Uterus (tissue), 4 donors: ENCODE data around the gene ATP8A2. TPM values are rescaled to one million over a fixed set of nuclear protein-coding genes. Genes with fewer than 3 reads are reported as not detected.

ENCODE experiments used
- DNase-seq, 2 donors: peaks; one replicate each; pipeline ENCODE4 v3.0.0-alpha.2; 2019 to 2020
- H3K27ac ChIP-seq, 2 donors: fragments of 200-600 bp; sonication (generic); 1 replicate in 1 of 2; 2 replicates in 1 of 2; pipeline ENCODE4 v1.5.1; 2016 to 2018
- H3K27me3 ChIP-seq, 2 donors: fragments of 200-600 bp; sonication (generic); one replicate each; pipeline ENCODE4 v1.5.1; 2018 to 2019; ENCODE audit warnings: control low read depth in 1 of 2
- H3K36me3 ChIP-seq, 2 donors: fragments of 200-600 bp; sonication (generic); one replicate each; pipeline ENCODE4 v1.5.1; 2019; ENCODE audit warnings: control low read depth in 1 of 2
- H3K4me1 ChIP-seq, 2 donors: fragments of 200-600 bp; sonication (generic); one replicate each; pipeline ENCODE4 v1.5.1; 2018 to 2019; ENCODE audit warnings: control low read depth in 1 of 2
- H3K4me3 ChIP-seq, 2 donors: fragments of 200-600 bp; sonication (generic); 1 replicate in 1 of 2; 2 replicates in 1 of 2; pipeline ENCODE4 v1.5.1; 2018 to 2019; ENCODE audit warnings: mild to moderate bottlenecking in 1 of 2
- H3K9me3 ChIP-seq, 2 donors: fragments of 200-600 bp; sonication (generic); one replicate each; pipeline ENCODE4 v1.5.1; 2019; ENCODE audit warnings: control low read depth in 1 of 2
- POLR2A ChIP-seq, 2 donors: fragments of 450-650 bp; IDR thresholded peaks; one replicate each; pipeline ENCODE4 v1.6.1; 2016; ENCODE audit warnings: antibody characterized with exemption in 2 of 2, mild to moderate bottlenecking in 1 of 2, moderate library complexity in 1 of 2
- intact Hi-C: fragments of 100-400 bp; cut with DNase I; formaldehyde crosslinking; loops from one replicate; pipeline ENCODE4 v1.15.1; 2023; ENCODE audit warnings: low total_unique reads
- total RNA-seq, 4 donors: library from RNA; depleted of rRNA in 3 of 4; stranded (reverse); fragments of >200 nt in 3 of 4; gene quantifications; one replicate each; pipeline versions ENCODE4 v1.1.0 to v1.2.4, GENCODE V29; 2014 to 2023
- TF ChIP-seq, protein P1 (sequence below), 4 experiments: fragments of 200-600 bp in 2 of 4; fragments of 450-650 bp in 2 of 4; sonication (generic) in 2 of 4; IDR thresholded peaks; one replicate each; pipeline ENCODE4 v1.5.1; 2016 to 2019; ENCODE audit warnings: antibody characterized with exemption in 4 of 4, mild to moderate bottlenecking in 2 of 4, moderate library complexity in 1 of 4
- donor health status: DM: yes; HTN: yes; CAD: no.

Gene ATP8A2
- total RNA-seq, 4 donors from 2014 or later, result 0.64 to 21.4 TPM; not detected in 2

DNA sequence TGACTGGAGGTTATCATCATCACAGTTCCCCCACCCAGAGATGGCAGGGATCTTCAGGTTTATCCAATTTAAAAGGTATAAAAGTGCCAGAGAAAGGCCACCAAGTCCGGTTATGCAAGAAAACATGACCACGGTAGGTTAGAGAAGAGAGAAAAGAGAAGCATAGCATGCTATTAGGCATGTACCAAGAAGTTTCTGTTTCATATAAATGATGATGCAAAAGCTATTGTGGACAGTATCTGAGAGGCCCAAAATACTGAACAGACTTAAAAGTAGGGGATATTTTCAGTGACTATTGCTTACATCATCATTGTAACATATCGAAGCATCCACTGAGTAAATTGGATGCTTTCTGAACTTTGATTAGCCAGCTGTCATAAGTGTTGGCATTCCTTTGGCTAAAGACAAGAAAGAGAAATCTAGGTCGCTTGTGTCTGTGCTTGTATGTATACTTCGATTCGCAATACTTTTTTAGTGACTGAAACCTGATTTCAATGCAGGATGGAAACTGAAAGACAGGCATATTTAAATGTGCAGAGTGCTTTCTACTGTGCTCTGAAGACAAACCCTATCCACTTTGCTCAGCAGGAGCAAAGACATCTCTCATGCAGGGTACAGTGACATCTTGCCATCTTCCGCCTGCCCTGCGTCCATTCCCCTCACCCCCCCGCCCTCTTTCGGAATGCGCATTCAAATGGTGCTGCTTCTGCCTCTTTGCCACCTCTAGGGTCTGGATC, 499.8 kb downstream of the ATP8A2 start:
- Histone ChIP-seq H3K27ac (no peak overlapping the region), H3K4me3 (no peak overlapping the region)
- TF ChIP-seq, protein P1, sequence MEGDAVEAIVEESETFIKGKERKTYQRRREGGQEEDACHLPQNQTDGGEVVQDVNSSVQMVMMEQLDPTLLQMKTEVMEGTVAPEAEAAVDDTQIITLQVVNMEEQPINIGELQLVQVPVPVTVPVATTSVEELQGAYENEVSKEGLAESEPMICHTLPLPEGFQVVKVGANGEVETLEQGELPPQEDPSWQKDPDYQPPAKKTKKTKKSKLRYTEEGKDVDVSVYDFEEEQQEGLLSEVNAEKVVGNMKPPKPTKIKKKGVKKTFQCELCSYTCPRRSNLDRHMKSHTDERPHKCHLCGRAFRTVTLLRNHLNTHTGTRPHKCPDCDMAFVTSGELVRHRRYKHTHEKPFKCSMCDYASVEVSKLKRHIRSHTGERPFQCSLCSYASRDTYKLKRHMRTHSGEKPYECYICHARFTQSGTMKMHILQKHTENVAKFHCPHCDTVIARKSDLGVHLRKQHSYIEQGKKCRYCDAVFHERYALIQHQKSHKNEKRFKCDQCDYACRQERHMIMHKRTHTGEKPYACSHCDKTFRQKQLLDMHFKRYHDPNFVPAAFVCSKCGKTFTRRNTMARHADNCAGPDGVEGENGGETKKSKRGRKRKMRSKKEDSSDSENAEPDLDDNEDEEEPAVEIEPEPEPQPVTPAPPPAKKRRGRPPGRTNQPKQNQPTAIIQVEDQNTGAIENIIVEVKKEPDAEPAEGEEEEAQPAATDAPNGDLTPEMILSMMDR (IDR thresholded peaks at IDR 0.05), result no peak
- TF ChIP-seq POLR2A (IDR thresholded peaks at IDR 0.05), result no peak

DNA sequence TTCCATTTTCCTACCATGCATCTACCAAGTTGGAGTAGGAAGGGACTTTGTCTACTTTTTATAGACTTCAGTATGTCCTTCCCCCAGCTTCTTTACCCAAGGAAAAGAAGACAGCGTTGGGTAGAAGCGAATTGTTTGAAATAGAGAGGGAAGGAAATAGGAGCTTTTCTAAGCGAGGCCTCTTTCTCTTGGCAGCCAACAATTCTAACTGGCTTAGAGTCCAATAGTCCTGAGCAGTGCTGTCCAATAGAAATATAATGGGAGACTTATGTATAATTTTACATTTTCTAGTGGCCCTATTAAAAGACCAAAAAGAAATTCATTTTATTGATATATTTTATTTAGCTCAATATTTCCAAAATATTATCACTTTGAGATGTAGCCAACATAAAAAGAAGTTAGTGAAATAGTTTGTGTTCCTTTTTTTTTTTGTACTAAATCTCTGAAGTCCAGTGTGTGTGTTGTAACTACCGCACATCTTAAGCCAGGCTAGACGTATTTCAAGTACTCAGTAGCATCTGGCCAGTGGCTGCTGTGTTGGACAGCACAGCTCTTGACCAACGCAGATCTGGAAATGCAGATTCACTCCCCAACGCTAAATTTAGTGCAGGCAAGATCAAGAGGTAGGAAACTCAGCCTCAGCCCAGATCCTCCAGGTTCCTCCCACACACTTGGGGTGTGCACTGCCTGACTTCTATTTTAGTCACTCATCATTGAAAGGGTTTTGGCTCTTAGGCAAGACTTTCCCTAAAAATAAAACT, 500.9 kb downstream of the ATP8A2 start:
- no peaks in the 10 kb centered on the region for H3K27me3 ChIP-seq
- DNase-seq, result no peak
- no peak overlapping the region for H3K27ac ChIP-seq
- no peaks in the 10 kb centered on the region for H3K36me3 ChIP-seq
- intact Hi-C loops, result no loop called here
- H3K4me3 ChIP-seq, result no peak overlapping the region
- H3K9me3 ChIP-seq, result no peaks in the 10 kb centered on the region
- no peaks in the 10 kb centered on the region for H3K4me1 ChIP-seq
- TF ChIP-seq, protein P1 (IDR thresholded peaks at IDR 0.05), result no peak
- no peak for TF ChIP-seq POLR2A (IDR thresholded peaks at IDR 0.05)

More for the DNA sequence above, 499.8 kb downstream of the ATP8A2 start:
- intact Hi-C loops, result no loop called here
- no peaks in the 10 kb centered on the region for H3K27me3 ChIP-seq
- no peaks in the 10 kb centered on the region for H3K4me1 ChIP-seq
- no peaks in the 10 kb centered on the region for H3K36me3 ChIP-seq
- no peaks in the 10 kb centered on the region for H3K9me3 ChIP-seq
- no peak for DNase-seq

DNA sequence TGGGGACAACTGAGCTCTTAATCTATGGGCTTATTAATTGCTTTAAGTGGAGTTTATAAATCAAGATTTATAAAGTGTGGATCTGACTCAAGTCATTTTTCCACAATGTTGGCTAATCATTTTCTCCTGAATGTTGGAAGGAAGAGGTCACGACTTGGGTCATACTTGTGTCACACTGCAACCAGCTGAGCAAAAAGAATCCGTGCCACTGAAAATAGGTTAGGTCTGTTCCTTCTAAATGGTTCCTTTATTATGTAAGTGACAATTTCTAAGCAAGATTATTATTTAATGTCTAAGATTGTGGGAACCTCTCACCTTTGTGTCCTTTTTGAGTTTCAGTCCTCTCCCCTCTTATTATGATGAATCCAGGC, 501.5 kb downstream of the ATP8A2 start:
- H3K9me3 ChIP-seq, result no peaks in the 10 kb centered on the region
- no peak for DNase-seq
- intact Hi-C loops, result no loop called here
- no peaks in the 10 kb centered on the region for H3K27me3 ChIP-seq
- H3K27ac ChIP-seq, result no peak overlapping the region
- H3K4me3 ChIP-seq, result no peak overlapping the region
- no peaks in the 10 kb centered on the region for H3K4me1 ChIP-seq
- TF ChIP-seq, protein P1 (IDR thresholded peaks at IDR 0.05), result no peak
- TF ChIP-seq POLR2A (IDR thresholded peaks at IDR 0.05), result no peak
- no peaks in the 10 kb centered on the region for H3K36me3 ChIP-seq

DNA sequence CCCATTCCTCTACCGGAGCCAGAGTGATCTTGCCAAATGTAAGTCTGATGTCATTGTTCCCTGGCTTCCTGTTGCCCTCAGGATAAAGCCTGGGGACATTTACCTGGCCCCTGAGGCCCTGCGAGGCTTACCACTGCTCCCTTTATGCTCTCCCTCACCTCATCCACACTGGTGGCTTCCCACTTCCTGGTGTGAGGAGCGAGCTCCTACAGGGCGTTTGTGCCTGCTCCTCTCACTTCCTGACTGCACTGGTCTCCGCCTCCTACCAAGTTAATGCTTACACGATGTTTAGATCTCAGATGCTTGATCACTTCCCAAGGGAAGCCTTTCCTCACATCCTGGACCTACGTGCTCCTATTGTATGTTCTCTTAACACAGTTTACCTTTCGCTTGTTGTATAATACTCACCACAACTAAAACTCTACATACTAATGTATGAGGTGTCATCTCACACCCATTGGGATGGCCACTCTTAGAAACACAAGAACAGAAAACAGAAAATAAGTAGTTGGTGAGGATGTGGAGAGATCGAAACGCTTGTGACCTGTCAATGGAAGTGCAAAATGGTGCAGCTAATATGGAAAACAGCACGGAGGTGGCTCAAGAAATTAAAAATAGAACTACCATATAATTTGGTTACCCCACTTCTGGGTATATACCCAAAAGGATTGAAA, 502.4 kb downstream of the ATP8A2 start:
- intact Hi-C loops, result no loop called here
- H3K27ac ChIP-seq, result no peak overlapping the region
- H3K4me3 ChIP-seq, result no peak overlapping the region
- TF ChIP-seq, protein P1 (IDR thresholded peaks at IDR 0.05), result no peak
- no peak for TF ChIP-seq POLR2A (IDR thresholded peaks at IDR 0.05)
- no peaks in the 10 kb centered on the region for H3K4me1 ChIP-seq
- no peaks in the 10 kb centered on the region for H3K36me3 ChIP-seq
- no peaks in the 10 kb centered on the region for H3K9me3 ChIP-seq
- no peaks in the 10 kb centered on the region for H3K27me3 ChIP-seq
- no peak for DNase-seq

DNA sequence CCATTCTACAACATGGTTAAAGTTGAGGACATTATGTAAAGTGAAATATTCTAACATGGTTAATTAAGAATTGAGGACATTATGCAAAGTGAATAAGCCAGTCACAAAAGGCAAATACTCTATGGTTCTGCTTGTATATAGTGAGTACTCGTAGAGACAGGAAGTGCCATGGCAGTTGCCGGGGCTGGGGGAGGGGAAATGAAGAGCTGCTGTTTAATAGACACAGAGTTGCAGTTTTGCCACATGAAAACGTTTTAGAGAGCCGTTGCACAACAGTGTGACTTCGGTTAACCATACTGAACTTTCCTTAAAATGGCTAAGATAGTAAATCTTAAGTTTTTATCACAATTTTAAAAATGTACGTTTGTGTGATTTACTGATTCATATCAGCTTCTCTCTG, 503.1 kb downstream of the ATP8A2 start:
- TF ChIP-seq POLR2A (IDR thresholded peaks at IDR 0.05), result no peak
- TF ChIP-seq, protein P1 (IDR thresholded peaks at IDR 0.05), result no peak
- DNase-seq, result no peak
- H3K9me3 ChIP-seq, result no peaks in the 10 kb centered on the region
- H3K27me3 ChIP-seq, result no peaks in the 10 kb centered on the region
- no peaks in the 10 kb centered on the region for H3K36me3 ChIP-seq
- no peak overlapping the region for H3K27ac ChIP-seq
- no peak overlapping the region for H3K4me3 ChIP-seq
- no peaks in the 10 kb centered on the region for H3K4me1 ChIP-seq
- intact Hi-C loops, result no loop called here
